Progenitor cell of endocrine pancreas (in vitro differentiated cells): ENCODE data around the gene CPLX3. TPM values are rescaled to one million over a fixed set of nuclear protein-coding genes. Genes with fewer than 3 reads are reported as not detected.

Experiments
- DNase-seq: peaks from one replicate; pipeline ENCODE4 v3.0.0; 2021; ENCODE audit warnings: low spot score; ENCODE audit not compliant: unreplicated experiment
- H3K27ac Mint-ChIP-seq: 2 replicates; pipeline ENCODE4 v1.8.0; 2021; ENCODE audit warnings: mild to moderate bottlenecking, moderate library complexity, mixed read lengths
- H3K27me3 Mint-ChIP-seq: 2 replicates; pipeline ENCODE4 v1.8.0; 2021; ENCODE audit warnings: mixed read lengths
- H3K36me3 Mint-ChIP-seq: 2 replicates; pipeline ENCODE4 v1.8.0; 2022; ENCODE audit warnings: mixed read lengths; ENCODE audit not compliant: insufficient read depth
- H3K4me1 Mint-ChIP-seq: 2 replicates; pipeline ENCODE4 v1.8.0; 2021; ENCODE audit warnings: low read depth, mixed read lengths
- H3K4me3 Mint-ChIP-seq: 2 replicates; pipeline ENCODE4 v1.8.0; 2021; ENCODE audit warnings: low read depth, mild to moderate bottlenecking, moderate library complexity, mixed read lengths
- H3K9me3 Mint-ChIP-seq: 2 replicates; pipeline ENCODE4 v1.8.0; 2021; ENCODE audit warnings: low read depth, mixed read lengths
- total RNA-seq: library from RNA; stranded (reverse); gene quantifications from 2 replicates; pipeline ENCODE4 v1.2.1, GENCODE V29; 2021
- TF ChIP-seq, protein P1 (sequence below): fragments of 200-600 bp; sonication (generic); IDR thresholded peaks from one replicate; pipeline ENCODE4 v1.5.0; 2021; ENCODE audit warnings: antibody characterized with exemption, mild to moderate bottlenecking; ENCODE audit not compliant: unreplicated experiment

Gene CPLX3
- total RNA-seq, 1 donor from 2014 or later: not detected

DNA sequence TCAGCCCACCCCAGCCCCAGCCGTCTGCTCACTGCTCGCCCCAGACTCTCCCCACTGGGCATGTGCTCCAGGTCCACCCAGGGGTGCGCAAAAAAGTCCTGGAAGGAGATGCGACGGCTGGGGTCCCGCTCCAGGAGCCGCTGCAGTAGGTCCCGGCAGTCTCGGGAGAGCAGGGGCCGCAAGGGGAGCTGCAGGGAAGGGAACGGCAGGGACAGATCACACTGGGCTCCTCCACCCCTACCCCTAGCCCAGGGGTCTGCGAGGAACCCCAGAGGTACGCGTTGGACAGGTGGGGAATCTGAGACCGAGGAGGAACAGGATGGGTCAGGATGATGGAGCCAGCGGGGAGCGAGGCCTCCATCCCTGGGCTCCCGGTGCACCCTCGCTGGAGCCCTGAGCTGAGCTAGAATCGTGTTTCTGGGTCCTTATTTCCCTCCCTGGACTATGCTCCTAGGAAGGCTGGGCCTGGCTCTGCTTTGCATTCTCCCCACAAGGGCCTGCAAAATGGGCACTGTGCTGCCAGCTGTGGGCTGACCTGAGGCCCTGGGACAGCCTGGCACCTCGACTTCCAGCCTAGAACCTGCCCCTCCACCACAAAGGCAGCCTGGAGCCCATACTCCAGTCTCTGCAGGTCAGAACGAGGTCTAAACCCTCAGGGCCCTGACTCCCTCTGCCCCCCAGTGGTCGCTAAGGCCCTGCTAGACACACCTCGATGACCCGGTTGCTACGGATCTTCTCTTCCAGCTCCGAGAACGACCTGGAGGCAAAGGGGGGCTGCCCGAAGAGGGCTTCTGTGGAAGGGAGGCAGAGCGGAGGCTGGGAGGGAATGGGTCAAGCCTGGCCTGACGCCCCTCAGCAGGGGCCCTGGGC is 13.3 kb downstream of the CPLX3 start:
- Mint-ChIP-seq H3K36me3 (peaks cover 2% of the 10 kb centered on the region), H3K4me3 (no peak overlapping the region), H3K9me3 (no peaks in the 10 kb centered on the region), H3K27ac (no peak overlapping the region), H3K27me3 (no peaks in the 10 kb centered on the region), H3K4me1 (peaks cover 10% of the 10 kb centered on the region)
- DNase-seq: no peak
- TF ChIP-seq, protein P1, sequence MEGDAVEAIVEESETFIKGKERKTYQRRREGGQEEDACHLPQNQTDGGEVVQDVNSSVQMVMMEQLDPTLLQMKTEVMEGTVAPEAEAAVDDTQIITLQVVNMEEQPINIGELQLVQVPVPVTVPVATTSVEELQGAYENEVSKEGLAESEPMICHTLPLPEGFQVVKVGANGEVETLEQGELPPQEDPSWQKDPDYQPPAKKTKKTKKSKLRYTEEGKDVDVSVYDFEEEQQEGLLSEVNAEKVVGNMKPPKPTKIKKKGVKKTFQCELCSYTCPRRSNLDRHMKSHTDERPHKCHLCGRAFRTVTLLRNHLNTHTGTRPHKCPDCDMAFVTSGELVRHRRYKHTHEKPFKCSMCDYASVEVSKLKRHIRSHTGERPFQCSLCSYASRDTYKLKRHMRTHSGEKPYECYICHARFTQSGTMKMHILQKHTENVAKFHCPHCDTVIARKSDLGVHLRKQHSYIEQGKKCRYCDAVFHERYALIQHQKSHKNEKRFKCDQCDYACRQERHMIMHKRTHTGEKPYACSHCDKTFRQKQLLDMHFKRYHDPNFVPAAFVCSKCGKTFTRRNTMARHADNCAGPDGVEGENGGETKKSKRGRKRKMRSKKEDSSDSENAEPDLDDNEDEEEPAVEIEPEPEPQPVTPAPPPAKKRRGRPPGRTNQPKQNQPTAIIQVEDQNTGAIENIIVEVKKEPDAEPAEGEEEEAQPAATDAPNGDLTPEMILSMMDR: no peak

GRCh38 chr15:74840851-74841775 is 14.7 kb downstream of the CPLX3 start:
- H3K4me3 Mint-ChIP-seq: peak overlapping the region; percentile 28
- no peak for DNase-seq
- H3K9me3 Mint-ChIP-seq: no peaks in the 10 kb centered on the region
- TF ChIP-seq, protein P1: no peak
- H3K4me1 Mint-ChIP-seq: peaks cover 10% of the 10 kb centered on the region
- no peaks in the 10 kb centered on the region for H3K36me3 Mint-ChIP-seq
- H3K27ac Mint-ChIP-seq: no peak overlapping the region
- H3K27me3 Mint-ChIP-seq: no peaks in the 10 kb centered on the region

- peak overlapping the region; percentile 31 for H3K27ac Mint-ChIP-seq
- TF ChIP-seq, protein P1: no peak
- H3K36me3 Mint-ChIP-seq: peaks cover 2% of the 10 kb centered on the region
- no peak for DNase-seq
- peak overlapping the region; percentile 90 for H3K4me3 Mint-ChIP-seq
- H3K4me1 Mint-ChIP-seq: peaks cover 10% of the 10 kb centered on the region
- no peaks in the 10 kb centered on the region for H3K9me3 Mint-ChIP-seq
- no peaks in the 10 kb centered on the region for H3K27me3 Mint-ChIP-seq
These were observed 15.5 kb downstream of the CPLX3 start for GRCh38 chr15:74841891-74842373.

DNA sequence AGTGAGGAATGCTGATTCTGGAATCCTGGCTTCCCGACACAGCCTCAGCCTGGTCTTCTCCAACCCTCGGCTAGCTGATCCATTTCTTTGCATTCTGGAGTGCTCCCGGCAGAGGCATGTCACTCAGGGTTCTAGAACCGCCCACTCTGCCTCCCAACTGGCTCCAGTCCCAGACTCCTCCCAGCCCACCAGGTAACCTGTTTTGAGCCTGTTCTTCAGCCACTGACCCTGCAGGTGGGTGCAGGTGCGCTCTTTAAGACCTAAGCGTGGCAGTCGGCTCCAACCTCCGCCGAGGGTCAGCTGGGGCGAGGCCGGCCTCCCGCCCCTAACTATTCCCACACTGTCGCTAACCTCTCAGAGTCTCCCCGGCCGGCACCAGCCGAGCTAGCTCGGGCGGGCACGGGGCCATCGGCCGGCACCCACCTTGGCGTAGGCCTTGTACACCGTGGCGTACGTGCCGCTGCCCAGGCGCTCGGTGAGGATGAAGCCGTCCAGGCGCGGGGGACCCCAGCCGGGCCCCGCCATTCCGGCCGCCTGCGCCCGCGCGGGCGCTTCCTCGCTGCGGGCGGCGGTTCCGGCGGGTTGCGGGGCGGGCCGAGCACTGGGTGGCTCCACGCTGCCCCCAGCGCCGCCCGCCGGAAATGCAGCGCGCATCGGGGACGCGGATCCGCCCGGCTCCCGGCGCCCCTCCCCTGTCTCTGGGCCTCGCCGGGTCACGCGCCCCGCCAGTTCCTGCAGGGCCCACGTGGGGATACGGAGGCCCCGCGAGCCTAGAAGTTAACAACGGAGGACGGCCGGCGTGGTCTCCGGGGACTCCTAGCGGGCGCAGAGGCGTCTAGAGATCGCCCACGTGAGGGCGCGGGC is 16.4 kb downstream of the CPLX3 start, which contains the start of gene ULK3:
Gene ULK3 (minus strand): TSS at position 576 of the 864 bp plus-strand sequence. CDS start 51 bp downstream, at position 525.
- peak; percentile 93 for DNase-seq
- H3K4me1 Mint-ChIP-seq: peaks cover 10% of the 10 kb centered on the region
- TF ChIP-seq, protein P1: peak; percentile 70
- H3K36me3 Mint-ChIP-seq: peaks cover 5% of the 10 kb centered on the region
- no peaks in the 10 kb centered on the region for H3K9me3 Mint-ChIP-seq
- H3K27me3 Mint-ChIP-seq: no peaks in the 10 kb centered on the region
- H3K27ac Mint-ChIP-seq: peak within 1 kb of the TSS; percentile 97
- H3K4me3 Mint-ChIP-seq: peak within 1 kb of the TSS; percentile 90
